K562 (cell line): Measurements from ENCODE around the gene DCUN1D2. TPM values are rescaled to one million over a fixed set of nuclear protein-coding genes. Genes with fewer than 3 reads are reported as not detected.

Experiments used
- ATAC-seq: fragments of 200-7000 bp; cut with Tn5 transposase; 3 replicates; pipeline ENCODE4 v1.9.1; 2020; ENCODE audit warnings: moderate library complexity
- BruUV-seq: library from RNA; stranded (reverse); fragments of 400-500 nt; replicated peaks from 2 replicates; lab custom pipeline; 2021; lab: Mats Ljungman, UMichigan
- CTCF ChIA-PET: fragments of 300-600 bp; formaldehyde crosslinking; extraction: SDS; loops from one replicate; lab custom pipeline; 2021; ENCODE audit warnings: low intra/inter-chr PET ratio; lab: Yijun Ruan, JAX
- POLR2A ChIA-PET: fragments of 300-600, 350-650 bp; sonication (Branson Sonifier 250); formaldehyde crosslinking; extraction: SDS; loops from one replicate; lab custom pipeline; 2021; ENCODE audit warnings: antibody characterized with exemption, inconsistent platforms; lab: Yijun Ruan, JAX
- DNase-seq, 4 experiments: peaks; one replicate each; pipeline versions ENCODE4 v3.0.0 to v3.0.0-alpha.2; 2011 to 2018; ENCODE audit warnings: low spot score in 3 of 4, mixed read lengths in 3 of 4; ENCODE audit errors: extremely low read depth in 1 of 4
- FAIRE-seq: peaks from 2 replicates; lab custom pipeline; 2011; peaks lifted over from hg19 to GRCh38; lab: Jason Lieb, UNC
- H2AFZ ChIP-seq: 2 replicates; pipeline ENCODE4 v1.6.0; 2011; ENCODE audit warnings: low read depth, low read length, control low read depth, inconsistent platforms
- H3K27ac ChIP-seq: fragments of 200-600 bp; 3 replicates; pipeline ENCODE4 v1.8.0; 2011; ENCODE audit warnings: low read depth, mild to moderate bottlenecking, control low read depth, inconsistent platforms, low read length, moderate library complexity, mixed read lengths; ENCODE audit errors: extremely low read depth
- H3K27me3 ChIP-seq, 2 experiments: fragments of 300-600 bp in 1 of 2; 2 replicates in 1 of 2; 3 replicates in 1 of 2; pipeline versions ENCODE4 v1.6.0 to v1.8.0; 2011; ENCODE audit warnings: inconsistent platforms in 2 of 2, low read length in 2 of 2, mild to moderate bottlenecking in 1 of 2, mixed read lengths in 1 of 2, moderate library complexity in 1 of 2; ENCODE audit not compliant: control insufficient read depth in 2 of 2, insufficient read depth in 2 of 2
- H3K36me3 ChIP-seq: fragments of 300-600 bp; 3 replicates; pipeline ENCODE4 v1.8.0; 2011; ENCODE audit warnings: mild to moderate bottlenecking, low read length, inconsistent platforms; ENCODE audit not compliant: control insufficient read depth, insufficient read depth
- H3K4me1 ChIP-seq, 2 experiments: fragments of 200-600 bp in 1 of 2; replicated peaks in 1 of 2; 2 replicates in 1 of 2; 3 replicates in 1 of 2; pipeline versions ENCODE4 v1.5.1 to v1.8.0; 2011; ENCODE audit warnings: inconsistent platforms in 2 of 2, low read length in 2 of 2, mild to moderate bottlenecking in 1 of 2, mixed read lengths in 1 of 2, moderate library complexity in 1 of 2; ENCODE audit not compliant: control insufficient read depth in 2 of 2, insufficient read depth in 2 of 2
- H3K4me2 ChIP-seq: 2 replicates; pipeline ENCODE4 v1.6.1; 2011; ENCODE audit warnings: low read length, control low read depth, inconsistent platforms, mixed read lengths; ENCODE audit not compliant: insufficient read depth
- H3K4me3 ChIP-seq: fragments of 200-600 bp; sonication (generic), shearing (Covaris generic); 2 replicates; pipeline ENCODE4 v1.5.1; 2016; ENCODE audit warnings: control low read depth, inconsistent platforms
- H3K79me2 ChIP-seq: fragments of 200-600 bp; 3 replicates; pipeline ENCODE4 v1.8.0; 2011; ENCODE audit warnings: low read length, inconsistent platforms; ENCODE audit not compliant: control insufficient read depth, insufficient read depth
- H3K9ac ChIP-seq, 2 experiments: 2 replicates each; pipeline versions ENCODE4 v1.6.0 to v1.6.1; 2011; ENCODE audit warnings: low read depth in 2 of 2, low read length in 2 of 2, control low read depth in 1 of 2, inconsistent platforms in 1 of 2, mild to moderate bottlenecking in 1 of 2, mixed read lengths in 1 of 2; ENCODE audit not compliant: insufficient read depth in 1 of 2
- H3K9me1 ChIP-seq: one replicate; pipeline ENCODE4 v1.6.0; 2011; ENCODE audit warnings: inconsistent platforms, mild to moderate bottlenecking, low read length, moderate library complexity; ENCODE audit not compliant: control insufficient read depth, insufficient read depth
- H3K9me3 ChIP-seq: replicated peaks from 2 replicates; pipeline ENCODE4 v1.5.1; 2011; ENCODE audit warnings: low read depth, low read length, inconsistent platforms; ENCODE audit not compliant: control insufficient read depth, insufficient read depth
- H4K20me1 ChIP-seq: replicated peaks from 2 replicates; pipeline ENCODE4 v1.6.1; 2011; ENCODE audit warnings: low read length, inconsistent platforms, mixed read lengths; ENCODE audit not compliant: control insufficient read depth, insufficient read depth
- CBX5 ChIP-seq: IDR thresholded peaks from 2 replicates; pipeline ENCODE4 v1.6.1; 2014; ENCODE audit warnings: low read depth, borderline replicate concordance
- E2F6 ChIP-seq, 2 experiments: IDR thresholded peaks; 2 replicates each; pipeline ENCODE4 v1.6.1; 2011; ENCODE audit warnings: borderline replicate concordance in 1 of 2, control low read depth in 1 of 2, low read depth in 1 of 2, low read length in 1 of 2, mild to moderate bottlenecking in 1 of 2, mixed read lengths in 1 of 2, moderate library complexity in 1 of 2; ENCODE audit not compliant: insufficient read depth in 1 of 2, insufficient read length in 1 of 2, poor library complexity in 1 of 2, severe bottlenecking in 1 of 2; ENCODE audit errors: extremely low read depth in 1 of 2
- MAFF ChIP-seq: IDR thresholded peaks from 2 replicates; pipeline ENCODE4 v1.6.1; 2012; ENCODE audit warnings: low read length, improper control_type of control experiment
- NFRKB ChIP-seq: fragments of 450-650 bp; IDR thresholded peaks from 2 replicates; pipeline ENCODE4 v1.6.1; 2016; ENCODE audit warnings: low read depth
- PRPF4 ChIP-seq: fragments of 200-400 bp; formaldehyde crosslinking; IDR thresholded peaks from one replicate; pipeline ENCODE4 v1.6.1; 2017; ENCODE audit warnings: low read length, low read depth, mild to moderate bottlenecking; ENCODE audit not compliant: insufficient read depth, poor library complexity, severe bottlenecking
- SMARCE1 ChIP-seq: fragments of 450-650 bp; IDR thresholded peaks from 2 replicates; pipeline ENCODE4 v1.7.1; 2016; ENCODE audit warnings: mild to moderate bottlenecking
- SNAPC5 ChIP-seq: fragments of 250-450 bp; sonication (Bioruptor Pico); IDR thresholded peaks from 2 replicates; pipeline ENCODE4 v1.8.0; 2021; ENCODE audit warnings: moderate library complexity, mild to moderate bottlenecking, inconsistent platforms
- SOX6 ChIP-seq: fragments of 450-650 bp; IDR thresholded peaks from 2 replicates; pipeline ENCODE4 v1.6.1; 2014; ENCODE audit warnings: mild to moderate bottlenecking
- YY1 ChIP-seq, 3 experiments: IDR thresholded peaks; 2 replicates each; pipeline ENCODE4 v1.6.1; 2011; ENCODE audit warnings: low read length in 2 of 3, mild to moderate bottlenecking in 2 of 3, moderate library complexity in 2 of 3, borderline replicate concordance in 1 of 3, control low read depth in 1 of 3, low read depth in 1 of 3; ENCODE audit not compliant: insufficient read depth in 3 of 3, insufficient replicate concordance in 2 of 3, control insufficient read depth in 1 of 3, insufficient read length in 1 of 3; ENCODE audit errors: extremely low read depth in 1 of 3
- WGBS: fragments of 100-300 bp; shearing (Covaris generic); methylation state at CpG from one replicate; pipeline ENCODE4 v1.1.6; 2016; ENCODE audit warnings: low coverage, mixed read lengths; ENCODE audit not compliant: insufficient coverage; ENCODE audit errors: missing lambda C conversion rate; 5-methylcytosine and 5-hydroxymethylcytosine counted together
- in situ Hi-C: fragments of 300-500 bp; cut with MboI; formaldehyde crosslinking; loops from 4 replicates; pipeline ENCODE4 v1.15.0; 2018; ENCODE audit warnings: inconsistent platforms, mixed read lengths
- intact Hi-C: fragments of 100-400 bp; cut with micrococcal nuclease; formaldehyde crosslinking; loops from 2 replicates; pipeline ENCODE4 v1.14.2; 2022
- polyA plus RNA-seq, 8 experiments: library from polyadenylated mRNA; depleted of rRNA in 4 of 8; stranded (reverse) in 5 of 8; unstranded in 3 of 8; fragments of >200 nt; fragmentation: Nextera tagmentation in 2 of 8; fragmentation: Illumina TruSeq in 1 of 8; extraction: Ambion mirVana in 2 of 8; extraction: Trizol in 1 of 8; gene quantifications; 2 replicates each; pipeline versions ENCODE4 v1.2.1 to v1.2.3, GENCODE V29; 2011 to 2014; ENCODE audit warnings: inconsistent platforms in 1 of 8, missing spikeins in 1 of 8
- total RNA-seq, 7 experiments: library from RNA; depleted of rRNA in 6 of 7; stranded (reverse); fragments of >200 nt in 6 of 7; fragmentation: Illumina TruSeq in 2 of 7; extraction: Trizol in 2 of 7; gene quantifications; 2 replicates each; pipeline versions ENCODE4 v1.2.1 to v1.2.3, GENCODE V29; 2011 to 2021; ENCODE audit warnings: low replicate concordance in 1 of 7
- TF ChIP-seq, protein P1 (sequence below): sonication (generic); IDR thresholded peaks from 2 replicates; pipeline ENCODE4 v1.6.1; 2016
- TF ChIP-seq, protein P2 (sequence below), 2 experiments: fragments of 450-650 bp; formaldehyde crosslinking in 1 of 2; IDR thresholded peaks; 2 replicates each; pipeline versions ENCODE4 v1.4.0 to v1.6.1; 2014 to 2020; ENCODE audit warnings: mild to moderate bottlenecking in 2 of 2, borderline replicate concordance in 1 of 2, low read depth in 1 of 2

The DCUN1D2 gene
- total and polyA plus RNA-seq, 9 of the 15 experiments (the other 6 are each of a cell fraction or from before 2014, with no cell fraction given), result 2.1 to 16.8 (median 11.1) TPM

- ATAC-seq, result no peak
- Histone ChIP-seq H3K9me1 (no peaks in the 10 kb centered on the region), H3K27me3 (no peaks in the 10 kb centered on the region), H3K27ac (no peak overlapping the region), H3K9ac (no peak overlapping the region), H3K79me2 (peaks cover 12% of the 10 kb centered on the region), H3K4me2 (no peak overlapping the region), H4K20me1 (no peaks in the 10 kb centered on the region), H3K9me3 (no peaks in the 10 kb centered on the region), H2AFZ (no peak overlapping the region), H3K4me3 (no peak overlapping the region), H3K36me3 (peaks cover 62% of the 10 kb centered on the region), H3K4me1 (no peaks in the 10 kb centered on the region; a peak in 2 of 5 replicates)
- WGBS, result 95% methylated on average over 3 of the region's 3 CpGs
- CTCF ChIA-PET, result no interaction called here
- no TSS peak for BruUV-seq
- POLR2A ChIA-PET, result interaction anchor here (1.0 kb wide), 1 partner anchor 9 kb away, joined by 5 read pairs; no protein-coding TSS in a partner anchor
- FAIRE-seq, result no peak
- in situ Hi-C loops (no loop called here), intact Hi-C loops (no loop called here)
- no peak for DNase-seq
- TF ChIP-seq, protein P1, sequence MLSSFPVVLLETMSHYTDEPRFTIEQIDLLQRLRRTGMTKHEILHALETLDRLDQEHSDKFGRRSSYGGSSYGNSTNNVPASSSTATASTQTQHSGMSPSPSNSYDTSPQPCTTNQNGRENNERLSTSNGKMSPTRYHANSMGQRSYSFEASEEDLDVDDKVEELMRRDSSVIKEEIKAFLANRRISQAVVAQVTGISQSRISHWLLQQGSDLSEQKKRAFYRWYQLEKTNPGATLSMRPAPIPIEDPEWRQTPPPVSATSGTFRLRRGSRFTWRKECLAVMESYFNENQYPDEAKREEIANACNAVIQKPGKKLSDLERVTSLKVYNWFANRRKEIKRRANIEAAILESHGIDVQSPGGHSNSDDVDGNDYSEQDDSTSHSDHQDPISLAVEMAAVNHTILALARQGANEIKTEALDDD, result no peak
- TF ChIP-seq, protein P2, sequence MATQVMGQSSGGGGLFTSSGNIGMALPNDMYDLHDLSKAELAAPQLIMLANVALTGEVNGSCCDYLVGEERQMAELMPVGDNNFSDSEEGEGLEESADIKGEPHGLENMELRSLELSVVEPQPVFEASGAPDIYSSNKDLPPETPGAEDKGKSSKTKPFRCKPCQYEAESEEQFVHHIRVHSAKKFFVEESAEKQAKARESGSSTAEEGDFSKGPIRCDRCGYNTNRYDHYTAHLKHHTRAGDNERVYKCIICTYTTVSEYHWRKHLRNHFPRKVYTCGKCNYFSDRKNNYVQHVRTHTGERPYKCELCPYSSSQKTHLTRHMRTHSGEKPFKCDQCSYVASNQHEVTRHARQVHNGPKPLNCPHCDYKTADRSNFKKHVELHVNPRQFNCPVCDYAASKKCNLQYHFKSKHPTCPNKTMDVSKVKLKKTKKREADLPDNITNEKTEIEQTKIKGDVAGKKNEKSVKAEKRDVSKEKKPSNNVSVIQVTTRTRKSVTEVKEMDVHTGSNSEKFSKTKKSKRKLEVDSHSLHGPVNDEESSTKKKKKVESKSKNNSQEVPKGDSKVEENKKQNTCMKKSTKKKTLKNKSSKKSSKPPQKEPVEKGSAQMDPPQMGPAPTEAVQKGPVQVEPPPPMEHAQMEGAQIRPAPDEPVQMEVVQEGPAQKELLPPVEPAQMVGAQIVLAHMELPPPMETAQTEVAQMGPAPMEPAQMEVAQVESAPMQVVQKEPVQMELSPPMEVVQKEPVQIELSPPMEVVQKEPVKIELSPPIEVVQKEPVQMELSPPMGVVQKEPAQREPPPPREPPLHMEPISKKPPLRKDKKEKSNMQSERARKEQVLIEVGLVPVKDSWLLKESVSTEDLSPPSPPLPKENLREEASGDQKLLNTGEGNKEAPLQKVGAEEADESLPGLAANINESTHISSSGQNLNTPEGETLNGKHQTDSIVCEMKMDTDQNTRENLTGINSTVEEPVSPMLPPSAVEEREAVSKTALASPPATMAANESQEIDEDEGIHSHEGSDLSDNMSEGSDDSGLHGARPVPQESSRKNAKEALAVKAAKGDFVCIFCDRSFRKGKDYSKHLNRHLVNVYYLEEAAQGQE (IDR thresholded peaks at IDR 0.05; ENCODE audit: borderline replicate concordance), result no peak
- TF ChIP-seq, protein P2 (CRISPR knock-in tag; IDR thresholded peaks at IDR 0.05; ENCODE audit: low read depth), result no peak
- TF ChIP-seq SNAPC5 (CRISPR knock-in tag), result no peak
- TF ChIP-seq MAFF, result no peak
- TF ChIP-seq SMARCE1, result no peak
- no peak for TF ChIP-seq NFRKB
- TF ChIP-seq YY1 (IDR thresholded peaks at IDR 0.05; ENCODE audit: borderline replicate concordance in 1 of 3, control insufficient read depth in 1 of 3, extremely low read depth in 1 of 3, insufficient read depth in 3 of 3, insufficient read length in 1 of 3, insufficient replicate concordance in 2 of 3, low read depth in 1 of 3, low read length in 2 of 3), result no peak
- TF ChIP-seq E2F6 (IDR thresholded peaks at IDR 0.05; ENCODE audit: borderline replicate concordance in 1 of 2, extremely low read depth in 1 of 2, insufficient read depth in 1 of 2, insufficient read length in 1 of 2, low read depth in 1 of 2, low read length in 1 of 2, poor library complexity in 1 of 2, severe bottlenecking in 1 of 2), result no peak
- TF ChIP-seq CBX5, result no peak
- TF ChIP-seq SOX6, result no peak
- no peak for TF ChIP-seq PRPF4
Measured at GRCh38 chr13:113477724-113478123, 12.8 kb downstream of the DCUN1D2 start.
